Measurements from ENCODE around the gene ATP11C.
A peak's percentile ranks its signal among the peaks of the same experiment; 100 is the strongest.
"Not testable (repeated sequence)": the region's sequence is repeated elsewhere in the genome, so short reads cannot be mapped to it uniquely, and the experiment has no call there.

The ATP11C gene

DNA sequence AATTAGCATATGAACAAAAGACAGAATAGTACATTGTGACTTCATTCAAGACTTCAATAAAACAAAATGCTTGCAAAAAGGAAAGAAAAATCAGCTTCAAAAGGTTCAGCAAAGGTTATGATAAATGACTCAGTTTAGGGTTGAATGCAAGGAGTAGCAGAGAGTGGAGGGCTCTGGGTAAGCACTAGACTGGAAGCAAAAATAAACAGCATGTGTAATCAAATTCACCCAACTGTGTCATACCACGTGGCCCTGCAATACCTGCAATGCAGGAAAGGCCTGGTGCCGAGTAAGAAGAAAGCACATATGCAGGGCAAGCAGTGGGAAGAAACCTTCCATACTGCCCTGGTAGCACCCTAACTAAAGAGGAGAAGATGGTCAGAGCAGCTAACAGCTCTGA lies 88.7 kb downstream of the ATP11C start:
- no peak overlapping the region for H3K4me3 ChIP-seq (ENCODE audit: low read depth, low read length)
- peak; percentile 11 for DNase-seq (ENCODE audit: low read depth)
- TF ChIP-seq, protein P1, sequence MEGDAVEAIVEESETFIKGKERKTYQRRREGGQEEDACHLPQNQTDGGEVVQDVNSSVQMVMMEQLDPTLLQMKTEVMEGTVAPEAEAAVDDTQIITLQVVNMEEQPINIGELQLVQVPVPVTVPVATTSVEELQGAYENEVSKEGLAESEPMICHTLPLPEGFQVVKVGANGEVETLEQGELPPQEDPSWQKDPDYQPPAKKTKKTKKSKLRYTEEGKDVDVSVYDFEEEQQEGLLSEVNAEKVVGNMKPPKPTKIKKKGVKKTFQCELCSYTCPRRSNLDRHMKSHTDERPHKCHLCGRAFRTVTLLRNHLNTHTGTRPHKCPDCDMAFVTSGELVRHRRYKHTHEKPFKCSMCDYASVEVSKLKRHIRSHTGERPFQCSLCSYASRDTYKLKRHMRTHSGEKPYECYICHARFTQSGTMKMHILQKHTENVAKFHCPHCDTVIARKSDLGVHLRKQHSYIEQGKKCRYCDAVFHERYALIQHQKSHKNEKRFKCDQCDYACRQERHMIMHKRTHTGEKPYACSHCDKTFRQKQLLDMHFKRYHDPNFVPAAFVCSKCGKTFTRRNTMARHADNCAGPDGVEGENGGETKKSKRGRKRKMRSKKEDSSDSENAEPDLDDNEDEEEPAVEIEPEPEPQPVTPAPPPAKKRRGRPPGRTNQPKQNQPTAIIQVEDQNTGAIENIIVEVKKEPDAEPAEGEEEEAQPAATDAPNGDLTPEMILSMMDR (IDR thresholded peaks at IDR 0.05; ENCODE audit: insufficient read depth, low read depth, low read length, missing control alignments), result no peak

DNA sequence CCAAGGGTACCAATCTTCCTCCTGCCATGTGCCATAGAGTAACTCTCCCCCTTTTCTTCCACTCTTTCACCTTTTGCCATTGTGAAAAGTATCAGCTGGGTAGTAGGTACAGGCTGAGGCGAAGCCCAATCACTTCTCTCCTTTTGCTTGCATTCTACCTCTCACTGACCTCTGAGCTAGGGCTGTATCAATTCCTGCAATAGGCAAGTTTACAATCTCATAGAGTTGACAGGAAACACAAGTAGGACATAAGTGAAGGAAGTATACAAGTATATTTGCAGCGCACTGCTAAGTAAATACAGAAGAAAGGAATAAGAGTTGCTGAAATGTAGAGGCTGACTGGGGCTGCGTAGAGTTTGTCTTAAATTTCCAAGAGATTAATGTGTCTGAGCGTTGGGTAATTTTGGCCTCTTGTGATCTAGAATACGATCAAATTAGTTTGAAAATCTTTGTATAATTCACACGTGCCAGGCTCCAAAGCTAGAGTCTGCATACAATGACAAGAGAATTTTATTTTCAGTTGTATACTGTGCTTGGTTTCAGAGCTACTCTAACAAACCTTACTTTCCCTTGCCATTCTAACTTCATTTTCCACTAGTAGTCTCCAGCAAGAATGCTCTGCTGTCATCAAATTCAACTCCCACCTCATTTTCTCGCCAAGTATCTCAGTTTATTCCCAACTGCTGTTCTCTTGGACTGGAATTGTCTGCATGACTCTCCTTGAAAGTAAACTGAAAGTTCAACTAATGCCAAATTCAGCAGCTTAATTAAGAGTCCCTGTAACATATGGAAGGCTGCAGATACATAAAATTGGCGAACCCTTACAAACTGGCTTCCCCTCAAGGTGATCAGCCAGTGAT lies 90.3 kb downstream of the ATP11C start:
- DNase-seq (ENCODE audit: low read depth), result no peak
- no peak overlapping the region for H3K4me3 ChIP-seq (ENCODE audit: low read depth, low read length)
- TF ChIP-seq, protein P1 (IDR thresholded peaks at IDR 0.05; ENCODE audit: insufficient read depth, low read depth, low read length, missing control alignments), result no peak

DNA sequence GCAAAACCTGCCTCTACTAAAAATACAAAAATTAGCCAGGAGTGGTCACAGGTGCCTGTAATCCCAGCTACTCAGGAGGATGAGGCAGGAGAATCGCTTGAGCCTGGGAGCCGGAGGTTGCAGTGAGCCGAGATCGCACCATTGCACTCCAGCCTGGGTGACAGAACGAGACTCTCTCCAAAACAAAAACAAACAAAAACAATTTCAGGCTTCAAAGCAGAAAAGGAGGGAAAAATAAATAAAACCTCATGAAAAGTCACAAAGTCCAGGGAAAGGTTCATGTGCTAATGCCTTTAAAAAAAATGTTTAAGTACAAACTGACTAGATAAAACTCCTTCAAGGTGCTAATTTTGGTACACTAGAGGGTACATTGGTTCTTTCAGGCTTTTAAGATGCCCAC lies 96.5 kb downstream of the ATP11C start:
- not testable (repeated sequence) for H3K4me3 ChIP-seq (ENCODE audit: low read depth, low read length); DNase-seq (ENCODE audit: low read depth)

DNA sequence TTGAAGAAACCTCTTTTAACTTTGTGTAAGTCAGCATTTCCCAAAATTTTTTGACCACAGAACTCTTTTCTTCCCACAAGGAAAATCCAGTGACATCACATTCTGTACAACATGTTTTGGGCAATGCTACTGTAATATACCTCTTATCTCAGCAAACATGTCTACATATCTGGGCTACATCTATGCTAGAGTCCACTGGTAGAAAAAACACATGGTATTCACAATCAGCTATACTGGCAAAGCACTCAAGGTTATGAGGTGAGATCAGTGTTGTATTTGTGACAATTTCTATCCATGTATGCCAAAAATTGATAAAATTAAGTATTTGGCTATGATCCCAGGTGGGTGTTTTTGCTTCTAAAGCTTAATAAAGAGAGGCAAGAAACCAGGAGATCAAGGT lies 98.0 kb downstream of the ATP11C start:
- TF ChIP-seq, protein P1 (IDR thresholded peaks at IDR 0.05; ENCODE audit: insufficient read depth, low read depth, low read length, missing control alignments), result no peak
- no peak overlapping the region for H3K4me3 ChIP-seq (ENCODE audit: low read depth, low read length)
- no peak for DNase-seq (ENCODE audit: low read depth)

DNA sequence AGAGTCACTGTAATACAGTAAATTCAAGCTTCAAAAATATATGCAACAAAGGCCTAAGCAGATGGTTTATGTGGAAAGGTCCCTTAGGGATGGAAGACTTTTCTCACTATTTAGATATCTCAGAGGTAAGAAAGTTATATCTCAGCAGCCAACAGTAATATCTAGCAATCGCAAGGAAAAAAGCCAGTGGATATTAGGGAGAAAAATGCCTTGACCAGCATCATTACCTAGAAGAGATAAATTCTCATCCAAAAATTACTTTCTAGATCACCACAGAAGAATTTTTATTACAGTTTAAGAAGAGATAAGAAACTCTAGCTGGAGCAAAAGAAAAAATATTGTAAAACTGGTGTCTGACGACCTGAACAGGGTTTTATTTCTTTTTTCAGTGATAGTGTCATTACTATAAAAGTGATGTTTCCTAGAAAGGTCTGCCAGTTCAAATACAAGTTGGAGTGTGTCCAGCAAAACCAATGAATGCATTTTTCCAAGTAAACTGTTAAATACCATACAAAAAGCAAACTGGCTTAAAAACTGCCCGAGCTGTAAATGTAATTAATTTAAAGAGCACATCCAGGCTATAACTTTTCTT lies 100.0 kb downstream of the ATP11C start:
- TF ChIP-seq, protein P1 (IDR thresholded peaks at IDR 0.05; ENCODE audit: insufficient read depth, low read depth, low read length, missing control alignments), result no peak
- no peak for DNase-seq (ENCODE audit: low read depth)
- no peak overlapping the region for H3K4me3 ChIP-seq (ENCODE audit: low read depth, low read length)

DNA sequence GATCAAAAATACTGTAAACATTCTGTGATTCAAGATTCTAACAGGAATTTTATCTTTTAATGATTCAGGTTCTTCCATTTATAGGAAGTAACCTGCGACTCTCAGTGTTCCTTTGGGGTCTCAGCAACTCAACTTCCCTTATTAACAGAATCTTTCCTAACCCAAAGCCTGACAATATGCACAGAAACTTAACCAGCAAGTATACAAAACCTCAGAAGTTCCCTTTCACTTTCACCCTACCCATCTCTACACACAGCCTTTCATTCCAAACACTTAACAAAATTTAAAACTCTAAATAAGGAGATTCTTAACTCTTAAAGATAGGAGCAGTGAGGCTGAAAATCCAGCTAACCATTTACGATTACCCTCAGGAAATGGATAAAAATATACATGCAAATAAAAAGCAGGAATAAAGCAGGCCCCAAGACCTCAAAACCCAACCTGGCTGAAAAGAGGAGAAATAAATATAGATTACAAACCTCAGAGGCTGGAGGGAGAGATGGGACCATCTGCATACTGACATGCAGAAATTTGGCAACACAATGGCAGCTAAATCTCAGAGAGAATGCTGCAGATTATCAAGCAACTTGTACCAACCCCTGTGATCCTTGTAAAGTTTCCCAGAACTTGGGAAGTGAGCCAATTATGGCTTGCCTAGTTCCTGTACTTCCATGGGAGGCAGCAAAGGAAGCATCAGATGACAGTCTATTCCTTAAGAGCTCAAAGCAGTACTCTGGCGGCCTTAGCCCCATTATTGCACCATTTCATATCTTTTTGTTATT lies 101.0 kb downstream of the ATP11C start:
- H3K4me3 ChIP-seq (ENCODE audit: low read depth, low read length), result no peak overlapping the region
- TF ChIP-seq, protein P1 (IDR thresholded peaks at IDR 0.05; ENCODE audit: insufficient read depth, low read depth, low read length, missing control alignments), result no peak
- peak; percentile 38 for DNase-seq (ENCODE audit: low read depth)

DNA sequence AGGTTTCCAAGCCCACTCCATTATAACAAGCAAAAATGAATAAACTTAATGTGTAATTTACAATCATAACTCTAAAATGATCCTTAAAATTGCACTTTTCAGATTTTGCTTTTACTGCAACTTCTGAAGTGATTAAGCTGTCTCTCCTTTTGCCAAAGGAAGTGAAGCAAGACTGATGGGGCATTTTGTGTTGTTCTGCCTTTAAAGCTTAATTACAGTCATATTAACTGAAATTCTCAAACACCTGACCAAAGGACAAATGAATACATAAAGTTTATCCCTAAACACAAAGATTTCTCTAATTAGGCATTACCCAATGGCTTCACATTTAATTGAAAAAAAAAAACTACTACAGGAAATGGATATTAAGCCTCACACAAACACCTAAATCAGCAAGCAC lies 101.8 kb downstream of the ATP11C start:
- no peak overlapping the region for H3K4me3 ChIP-seq (ENCODE audit: low read depth, low read length)
- TF ChIP-seq, protein P1 (IDR thresholded peaks at IDR 0.05; ENCODE audit: insufficient read depth, low read depth, low read length, missing control alignments), result no peak
- DNase-seq (ENCODE audit: low read depth), result no peak
